ENCODE measurements around the gene ARHGEF33.
"Not testable (repeated sequence)": the region's sequence is repeated elsewhere in the genome, so short reads cannot be mapped to it uniquely, and the experiment has no call there.

The ARHGEF33 gene

GRCh38 chr2:38935568-38936172 lies 46.0 kb downstream of the ARHGEF33 start:
- DNase-seq (ENCODE audit: low spot score in 2 of 2) (no peak), ATAC-seq (no peak)
- Mint-ChIP-seq H3K4me1 (no peaks in the 10 kb centered on the region), H3K9me3 (no peaks in the 10 kb centered on the region), H3K27ac (no peak overlapping the region), H3K4me3 (no peak overlapping the region), H3K36me3 (no peaks in the 10 kb centered on the region)

DNA sequence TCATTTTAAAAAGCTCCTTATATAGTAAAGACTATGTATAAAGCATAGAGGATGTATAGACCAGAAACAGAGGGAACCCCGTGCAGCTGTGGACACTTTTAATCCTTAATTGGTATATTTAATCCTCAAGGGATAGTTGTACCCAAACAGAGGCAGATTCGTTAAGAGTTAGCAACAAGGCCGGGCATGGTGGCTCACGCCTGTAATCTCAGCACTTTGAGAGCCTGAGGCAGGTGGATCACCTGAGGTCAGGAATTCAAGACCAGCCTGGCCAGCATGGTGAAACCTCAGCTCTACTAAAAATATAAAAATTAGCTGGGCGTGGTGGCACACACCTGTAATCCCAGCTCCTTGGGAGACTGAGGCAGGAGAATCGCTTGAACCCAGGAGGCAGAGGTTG lies 46.8 kb downstream of the ARHGEF33 start:
- not testable (repeated sequence) for H3K36me3 Mint-ChIP-seq, H3K4me3 Mint-ChIP-seq

GRCh38 chr2:38937548-38937947 lies 47.9 kb downstream of the ARHGEF33 start:
- H3K9me3 Mint-ChIP-seq, result no peaks in the 10 kb centered on the region
- ATAC-seq (no peak), DNase-seq (ENCODE audit: low spot score in 2 of 2) (no peak)
- no peaks in the 10 kb centered on the region for H3K36me3 Mint-ChIP-seq
- no peaks in the 10 kb centered on the region for H3K4me1 Mint-ChIP-seq
- no peak overlapping the region for H3K4me3 Mint-ChIP-seq
- H3K27ac Mint-ChIP-seq, result no peak overlapping the region

More for the DNA sequence above, 46.8 kb downstream of the ARHGEF33 start:
- ATAC-seq; H3K9me3 Mint-ChIP-seq; DNase-seq (ENCODE audit: low spot score in 2 of 2); H3K27ac Mint-ChIP-seq; H3K4me1 Mint-ChIP-seq: not testable (repeated sequence)

- DNase-seq (ENCODE audit: low spot score in 2 of 2), result no peak
- H3K4me3 Mint-ChIP-seq, result no peak overlapping the region
- H3K36me3 Mint-ChIP-seq, result no peaks in the 10 kb centered on the region
- H3K9me3 Mint-ChIP-seq, result no peaks in the 10 kb centered on the region
- H3K27ac Mint-ChIP-seq, result no peak overlapping the region
- no peak for ATAC-seq
- H3K4me1 Mint-ChIP-seq, result peaks cover 4% of the 10 kb centered on the region
Measured at GRCh38 chr2:38940746-38941145, 51.1 kb downstream of the ARHGEF33 start.

DNA sequence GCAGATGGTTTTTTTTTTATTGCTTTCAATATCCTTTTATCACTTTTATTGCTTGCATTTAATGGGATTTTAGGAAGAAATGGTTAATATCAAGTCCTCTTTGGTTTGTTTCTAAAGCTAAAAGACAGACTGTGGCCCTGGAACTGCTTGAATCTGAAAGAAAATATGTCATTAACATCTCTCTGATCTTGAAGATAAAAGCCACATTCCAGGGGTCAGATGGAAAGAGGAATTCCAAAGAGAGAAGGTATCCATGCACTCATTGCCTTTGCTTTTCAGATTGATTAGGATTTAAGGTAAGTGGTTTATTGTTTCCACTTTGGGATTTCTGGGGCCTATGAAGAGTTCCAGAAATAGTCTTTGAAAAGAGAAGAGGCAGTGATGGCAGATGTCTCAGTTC lies 54.1 kb downstream of the ARHGEF33 start:
- H3K9me3 Mint-ChIP-seq, result no peaks in the 10 kb centered on the region
- H3K27ac Mint-ChIP-seq, result no peak overlapping the region
- no peaks in the 10 kb centered on the region for H3K36me3 Mint-ChIP-seq
- no peak for ATAC-seq
- no peak for DNase-seq (ENCODE audit: low spot score in 2 of 2)
- H3K4me3 Mint-ChIP-seq, result no peak overlapping the region
- H3K4me1 Mint-ChIP-seq, result peaks cover 4% of the 10 kb centered on the region

- Mint-ChIP-seq H3K4me3 (no peak overlapping the region), H3K27ac (peak overlapping the region; percentile 53), H3K36me3 (no peaks in the 10 kb centered on the region), H3K9me3 (no peaks in the 10 kb centered on the region), H3K4me1 (peaks cover 4% of the 10 kb centered on the region)
- no peak for DNase-seq (ENCODE audit: low spot score in 2 of 2)
- ATAC-seq, result no peak
Measured at GRCh38 chr2:38945372-38945771, 55.7 kb downstream of the ARHGEF33 start.

DNA sequence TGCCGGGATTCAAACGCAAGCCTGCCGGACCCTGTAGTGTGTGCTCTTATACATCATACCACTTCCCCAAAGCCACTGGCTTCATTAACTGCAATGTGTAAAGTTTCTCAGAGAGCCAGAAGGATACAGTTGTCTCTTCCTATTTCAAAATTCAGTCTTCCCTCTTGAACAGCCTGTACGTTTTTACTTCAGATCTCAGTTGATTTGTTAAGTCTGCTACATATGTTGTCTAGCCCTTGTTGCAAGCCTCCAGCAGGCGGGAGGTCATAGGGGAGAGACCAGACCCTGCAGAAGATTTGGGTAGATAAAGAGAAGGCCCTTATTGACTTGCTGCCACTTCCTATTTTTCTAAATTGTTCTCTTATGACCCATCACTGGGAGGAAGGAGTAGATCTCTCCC lies 56.2 kb downstream of the ARHGEF33 start:
- peaks cover 4% of the 10 kb centered on the region for H3K4me1 Mint-ChIP-seq
- no peak overlapping the region for H3K4me3 Mint-ChIP-seq
- no peaks in the 10 kb centered on the region for H3K9me3 Mint-ChIP-seq
- DNase-seq (ENCODE audit: low spot score in 2 of 2), result no peak
- no peak for ATAC-seq
- H3K36me3 Mint-ChIP-seq, result no peaks in the 10 kb centered on the region
- no peak overlapping the region for H3K27ac Mint-ChIP-seq

- DNase-seq (ENCODE audit: low spot score in 2 of 2) (peak; percentile 33 to 80), ATAC-seq (peak; percentile 81)
- Mint-ChIP-seq H3K9me3 (no peaks in the 10 kb centered on the region), H3K4me1 (peaks cover 4% of the 10 kb centered on the region), H3K4me3 (no peak overlapping the region), H3K36me3 (no peaks in the 10 kb centered on the region), H3K27ac (no peak overlapping the region)
Measured at GRCh38 chr2:38947241-38948239, 57.9 kb downstream of the ARHGEF33 start.

DNA sequence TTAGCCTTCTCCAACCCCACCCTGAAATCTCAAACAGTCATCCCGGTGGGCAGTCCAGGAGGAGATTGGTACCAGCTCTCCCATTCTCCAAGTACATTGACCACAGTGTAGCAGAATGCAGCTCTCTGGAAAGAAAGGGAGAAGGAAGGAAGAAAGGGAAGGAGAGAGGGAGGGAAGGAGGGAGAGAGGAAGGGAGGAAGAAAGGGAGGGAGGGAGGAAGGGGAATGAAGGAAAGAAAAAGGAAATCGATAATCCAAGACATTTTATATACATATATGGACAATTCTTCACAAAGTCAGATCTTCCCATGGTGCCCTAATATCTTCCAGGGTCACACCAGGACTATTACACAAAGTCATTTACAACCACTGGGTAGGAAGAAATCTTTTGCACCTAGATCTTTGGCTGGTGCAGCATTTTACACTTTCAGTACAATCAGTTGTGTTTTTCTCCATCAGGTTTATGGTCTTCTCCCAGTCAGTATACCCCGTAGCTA lies 58.8 kb downstream of the ARHGEF33 start:
- DNase-seq (ENCODE audit: low spot score in 2 of 2), result no peak
- H3K27ac Mint-ChIP-seq, result no peak overlapping the region
- H3K36me3 Mint-ChIP-seq, result no peaks in the 10 kb centered on the region
- no peaks in the 10 kb centered on the region for H3K9me3 Mint-ChIP-seq
- ATAC-seq, result no peak
- H3K4me3 Mint-ChIP-seq, result no peak overlapping the region
- peaks cover 4% of the 10 kb centered on the region for H3K4me1 Mint-ChIP-seq

- Mint-ChIP-seq H3K9me3 (no peaks in the 10 kb centered on the region), H3K36me3 (no peaks in the 10 kb centered on the region), H3K4me3 (no peak overlapping the region), H3K27ac (no peak overlapping the region), H3K4me1 (peaks cover 4% of the 10 kb centered on the region)
- ATAC-seq (no peak), DNase-seq (ENCODE audit: low spot score in 2 of 2) (no peak)
Measured at GRCh38 chr2:38948995-38949394, 59.3 kb downstream of the ARHGEF33 start.

- H3K9me3 Mint-ChIP-seq, result no peaks in the 10 kb centered on the region
- ATAC-seq (no peak), DNase-seq (ENCODE audit: low spot score in 2 of 2) (no peak)
- no peaks in the 10 kb centered on the region for H3K4me1 Mint-ChIP-seq
- H3K27ac Mint-ChIP-seq, result no peak overlapping the region
- H3K4me3 Mint-ChIP-seq, result no peak overlapping the region
- H3K36me3 Mint-ChIP-seq, result no peaks in the 10 kb centered on the region
Measured at GRCh38 chr2:38951766-38952165, 62.1 kb downstream of the ARHGEF33 start.

GRCh38 chr2:38957972-38958371 lies 68.3 kb downstream of the ARHGEF33 start:
- no peaks in the 10 kb centered on the region for H3K9me3 Mint-ChIP-seq
- no peak overlapping the region for H3K4me3 Mint-ChIP-seq
- no peak overlapping the region for H3K27ac Mint-ChIP-seq
- H3K36me3 Mint-ChIP-seq, result no peaks in the 10 kb centered on the region
- DNase-seq (ENCODE audit: low spot score in 2 of 2) (no peak), ATAC-seq (no peak)
- H3K4me1 Mint-ChIP-seq, result no peaks in the 10 kb centered on the region

DNA sequence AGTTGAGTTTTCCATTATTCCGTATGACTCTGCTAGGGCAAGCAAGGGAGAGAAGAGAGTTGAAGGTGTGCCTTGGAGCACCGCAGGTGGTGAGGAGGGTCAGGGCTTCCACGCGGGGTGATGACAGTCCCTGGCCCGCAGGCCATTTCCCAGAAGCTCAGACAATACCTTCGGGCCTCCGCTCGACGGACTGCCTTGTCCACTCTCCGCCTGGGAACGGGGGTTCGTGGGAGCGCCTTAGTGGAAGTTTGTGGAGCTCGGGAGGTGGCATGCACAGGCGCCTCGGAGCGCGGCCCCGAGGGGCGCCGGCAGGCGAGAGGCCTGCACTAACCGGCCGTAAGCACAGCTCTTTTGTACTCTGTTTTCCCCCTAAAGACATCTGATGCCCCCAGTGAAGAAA lies 69.8 kb downstream of the ARHGEF33 start:
- no peak for DNase-seq (ENCODE audit: low spot score in 2 of 2)
- no peaks in the 10 kb centered on the region for H3K4me1 Mint-ChIP-seq
- H3K27ac Mint-ChIP-seq, result no peak overlapping the region
- peak overlapping the region; percentile 45 for H3K4me3 Mint-ChIP-seq
- no peaks in the 10 kb centered on the region for H3K36me3 Mint-ChIP-seq
- no peaks in the 10 kb centered on the region for H3K9me3 Mint-ChIP-seq
- no peak for ATAC-seq

DNA sequence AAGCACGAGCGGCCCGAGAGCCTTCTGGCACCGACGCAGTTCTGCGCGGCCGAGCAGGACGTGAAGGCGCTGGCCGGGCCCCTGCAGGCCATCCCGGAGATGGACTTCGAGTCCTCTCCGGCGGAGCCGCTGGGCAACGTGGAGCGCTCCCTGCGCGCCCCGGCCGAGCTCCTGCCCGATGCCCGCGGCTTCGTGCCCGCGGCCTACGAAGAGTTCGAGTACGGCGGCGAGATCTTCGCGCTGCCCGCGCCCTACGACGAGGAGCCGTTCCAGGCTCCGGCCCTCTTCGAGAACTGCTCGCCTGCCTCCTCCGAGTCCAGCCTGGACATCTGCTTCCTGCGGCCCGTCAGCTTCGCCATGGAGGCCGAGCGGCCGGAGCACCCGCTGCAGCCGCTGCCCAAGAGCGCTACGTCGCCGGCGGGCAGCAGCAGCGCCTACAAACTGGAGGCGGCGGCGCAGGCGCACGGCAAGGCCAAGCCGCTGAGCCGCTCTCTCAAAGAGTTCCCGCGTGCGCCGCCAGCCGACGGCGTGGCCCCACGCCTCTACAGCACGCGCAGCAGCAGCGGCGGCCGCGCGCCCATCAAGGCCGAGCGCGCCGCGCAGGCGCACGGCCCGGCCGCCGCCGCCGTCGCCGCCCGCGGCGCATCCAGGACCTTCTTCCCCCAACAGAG lies 70.4 kb downstream of the ARHGEF33 start:
- no peaks in the 10 kb centered on the region for H3K4me1 Mint-ChIP-seq
- H3K36me3 Mint-ChIP-seq, result no peaks in the 10 kb centered on the region
- peak; percentile 98 for ATAC-seq
- DNase-seq (ENCODE audit: low spot score in 2 of 2), result peak; percentile 42 to 74
- no peaks in the 10 kb centered on the region for H3K9me3 Mint-ChIP-seq
- no peak overlapping the region for H3K27ac Mint-ChIP-seq
- H3K4me3 Mint-ChIP-seq, result peak overlapping the region; percentile 45

GRCh38 chr2:38960609-38961320 lies 71.1 kb downstream of the ARHGEF33 start:
- peak overlapping the region; percentile 45 for H3K4me3 Mint-ChIP-seq
- ATAC-seq (peak; percentile 45), DNase-seq (ENCODE audit: low spot score in 2 of 2) (no peak)
- H3K36me3 Mint-ChIP-seq, result no peaks in the 10 kb centered on the region
- H3K4me1 Mint-ChIP-seq, result no peaks in the 10 kb centered on the region
- no peak overlapping the region for H3K27ac Mint-ChIP-seq
- no peaks in the 10 kb centered on the region for H3K9me3 Mint-ChIP-seq

Measured in stimulated activated effector memory CD8-positive, alpha-beta T cell treated with anti-CD3 and anti-CD28 coated beads, Interleukin-12 subunit alpha, Interleukin-12 subunit beta, amount 100 ng/mL, for 72 hours (primary cell).